ENCODE measurements around the gene ARAP1.

ARAP1 gene

GRCh38 chr11:72760539-72761405 is 8.6 kb upstream of the ARAP1 start:
- DNase-seq = no peak

- no peak for DNase-seq
These were observed 7.3 kb upstream of the ARAP1 start for GRCh38 chr11:72759468-72759985.

DNA sequence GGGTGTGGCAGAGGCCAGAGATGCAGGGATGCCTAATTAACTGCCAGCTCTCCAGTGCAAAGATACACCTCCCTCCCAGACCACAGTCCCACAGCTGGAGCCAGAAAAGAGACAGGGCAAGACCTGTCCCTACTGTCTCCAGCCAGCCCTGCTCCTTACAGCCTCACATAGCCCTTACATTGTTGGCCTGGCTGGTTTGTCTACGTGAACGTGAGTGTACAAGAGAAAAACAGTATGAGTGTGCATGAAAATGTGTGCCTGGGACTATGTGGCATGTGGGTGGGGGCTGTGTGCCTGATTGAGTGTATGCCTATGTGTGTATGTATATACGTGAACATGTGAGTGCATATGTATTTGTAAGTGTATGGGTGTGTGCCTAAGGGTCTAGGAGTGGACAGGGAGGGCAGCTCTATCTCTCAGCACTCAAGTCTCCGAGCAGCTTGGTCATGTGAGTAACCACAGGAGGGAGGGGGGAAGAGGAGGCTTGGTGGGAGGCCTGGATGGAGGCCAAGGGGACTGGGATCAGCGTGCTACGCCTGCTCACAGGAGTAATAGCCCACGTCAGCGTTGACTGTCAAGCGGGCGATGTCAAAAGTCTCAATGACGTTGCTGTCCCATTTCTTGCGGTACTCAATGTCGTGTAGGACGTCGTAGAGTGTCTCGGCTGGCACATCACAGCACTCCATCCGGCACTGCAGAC is 6.6 kb upstream of the ARAP1 start:
- DNase-seq = peak; percentile 84

- DNase-seq = no peak
These were observed 6.1 kb upstream of the ARAP1 start for GRCh38 chr11:72758304-72758689.

DNA sequence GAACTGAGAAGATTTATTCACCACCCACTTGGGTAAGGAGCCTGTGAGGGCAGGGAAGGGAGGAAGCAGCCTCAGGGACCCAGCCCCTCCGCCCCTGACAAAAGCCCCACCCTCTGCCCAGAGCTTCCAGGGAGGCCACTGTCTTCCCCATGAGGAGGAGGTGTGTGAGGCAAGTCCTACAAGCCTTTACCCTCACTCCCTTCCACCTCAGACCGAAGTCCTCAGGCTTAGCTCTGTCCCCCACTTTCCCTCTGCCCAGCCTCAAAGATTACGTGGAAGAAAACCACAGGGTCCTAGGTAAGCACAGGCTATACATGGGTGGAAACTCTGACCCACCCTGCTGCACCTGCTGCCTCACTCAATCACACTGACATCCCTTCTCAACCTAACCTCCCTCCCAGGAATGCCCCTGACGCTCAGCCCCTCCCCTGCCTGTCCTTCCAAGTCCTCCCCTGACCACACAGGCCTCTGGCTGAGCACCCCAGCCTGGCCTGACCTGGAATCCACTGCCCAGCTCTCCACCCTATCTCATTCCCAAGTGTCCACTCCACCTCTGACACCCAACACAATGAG is 3.6 kb upstream of the ARAP1 start:
- DNase-seq = no peak

DNA sequence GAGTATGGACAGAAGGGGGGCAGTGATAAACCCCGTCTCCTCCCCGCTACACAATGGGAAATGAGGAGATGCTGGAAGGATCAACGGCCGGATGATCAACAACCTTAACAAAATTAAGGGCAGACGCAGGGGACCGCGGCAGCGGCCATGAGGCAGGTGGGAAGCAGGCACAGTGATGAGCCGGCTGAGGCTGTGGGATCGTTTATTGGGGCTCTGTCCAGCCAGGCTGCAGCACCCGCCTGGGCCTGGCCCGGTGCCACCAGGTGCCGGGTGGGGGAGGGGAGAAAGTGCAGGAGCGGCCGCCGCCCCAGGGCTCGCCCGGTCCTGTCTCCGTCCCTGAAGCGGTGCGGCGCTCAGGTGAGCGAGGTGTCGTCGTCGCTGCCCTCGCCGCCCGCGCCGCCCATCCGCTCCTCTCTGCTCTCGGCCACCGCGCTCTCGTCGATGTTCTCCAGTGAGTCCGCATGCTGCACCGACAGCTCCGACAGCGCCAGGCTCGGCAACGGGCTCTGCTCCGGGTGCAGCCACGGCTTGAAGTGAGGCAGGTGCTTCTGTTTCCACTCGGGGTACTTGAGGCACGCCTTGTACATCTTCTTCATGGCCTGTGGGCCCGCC is 2.4 kb upstream of the ARAP1 start:
- no peak for DNase-seq

DNA sequence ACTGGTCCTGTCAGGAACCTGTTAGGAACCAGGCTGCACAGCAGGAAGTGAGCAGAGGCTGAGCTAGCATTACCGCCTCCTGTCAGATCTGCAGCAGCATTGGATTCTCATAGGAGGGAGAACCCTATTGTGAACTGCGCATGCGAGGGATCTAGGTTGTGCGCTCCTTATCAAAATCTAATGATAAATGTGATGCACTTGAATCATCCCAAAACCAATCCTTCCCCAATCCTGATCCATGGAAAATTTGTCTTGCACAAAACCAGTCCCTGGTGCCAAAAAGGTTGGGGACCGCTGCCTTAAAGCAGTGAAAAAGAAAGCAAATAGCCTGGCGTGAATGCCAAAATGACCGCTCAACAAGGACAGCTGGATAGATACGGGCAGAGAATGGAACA is 1.9 kb upstream of the ARAP1 start:
- no peak for DNase-seq

GRCh38 chr11:72753341-72754148 is 1.3 kb upstream of the ARAP1 start:
- peak; percentile 50 for DNase-seq

DNA sequence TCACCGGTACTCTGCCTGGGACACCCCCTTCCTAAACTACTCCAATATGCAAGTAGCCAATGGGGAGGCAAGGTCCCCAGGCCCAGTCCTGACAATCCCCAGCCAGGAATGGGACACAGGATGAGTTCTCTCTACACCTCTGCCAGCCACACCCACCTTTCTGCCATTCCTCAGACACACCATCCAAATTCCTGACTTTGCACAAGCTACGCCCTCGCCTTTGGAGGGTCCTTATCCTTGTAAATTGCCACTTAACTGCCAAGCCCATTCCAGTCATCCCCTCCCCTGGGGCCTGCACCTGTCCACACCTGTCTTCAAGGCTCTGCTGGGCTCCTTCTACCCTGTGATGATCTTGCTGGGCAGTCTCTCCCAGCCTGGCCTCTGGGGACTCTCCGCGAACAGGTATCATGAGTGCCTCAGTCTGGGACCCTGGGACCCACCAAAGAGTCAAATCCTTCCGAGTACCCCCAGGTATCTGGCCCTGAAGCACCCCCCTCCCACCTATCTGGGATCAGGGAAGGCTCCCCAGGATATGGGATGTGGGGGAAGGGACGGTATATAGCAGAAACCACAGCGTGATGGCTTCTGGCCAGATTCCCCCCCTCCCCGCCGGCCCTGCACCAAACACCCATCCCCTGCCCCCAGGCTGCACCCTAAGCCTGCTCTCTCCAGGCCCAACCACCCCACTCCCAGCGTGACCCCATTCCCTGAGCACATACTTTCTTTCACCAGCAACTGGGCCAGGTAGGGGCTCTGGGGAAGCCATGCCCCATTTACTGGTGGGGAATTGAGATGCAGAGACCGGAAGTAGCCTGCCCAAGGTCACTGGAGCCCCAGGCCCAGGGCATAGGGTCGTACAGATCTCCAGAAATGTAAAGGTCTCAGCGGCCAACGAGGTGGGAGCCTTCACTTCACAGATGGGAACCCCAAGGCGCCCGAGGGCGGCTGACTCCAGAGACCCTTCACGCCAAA is 806 bp downstream of the ARAP1 start:
- DNase-seq = no peak

DNA sequence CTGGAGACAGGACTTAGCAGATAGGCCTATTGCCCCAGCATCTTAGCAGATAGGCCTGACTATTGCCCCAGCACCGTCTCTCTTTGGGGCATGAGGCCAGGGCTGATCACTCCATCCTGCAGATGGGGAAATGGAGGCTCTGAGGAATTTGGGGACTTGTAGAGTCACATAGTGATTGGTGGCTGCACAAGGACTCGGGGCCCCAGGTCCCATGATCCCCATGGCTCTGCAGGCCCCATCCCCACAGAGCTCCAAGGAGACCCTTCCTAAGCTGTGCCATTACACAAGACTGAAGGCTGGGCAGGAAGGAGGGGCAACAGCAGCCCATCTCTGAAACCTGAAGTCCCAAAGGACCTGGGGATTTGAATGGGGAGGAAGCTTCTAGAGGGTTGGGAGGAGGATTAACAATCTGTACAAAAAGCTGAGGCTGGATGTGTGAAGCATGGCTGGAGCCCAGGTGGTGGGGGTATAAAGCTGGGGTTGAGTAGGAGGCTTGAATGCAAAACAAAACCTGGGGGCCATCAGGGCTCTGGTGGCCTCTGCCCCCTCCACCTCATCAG is 1.6 kb downstream of the ARAP1 start:
- no peak for DNase-seq

- no peak for DNase-seq
These were observed 2.1 kb downstream of the ARAP1 start for GRCh38 chr11:72750086-72750485.

DNA sequence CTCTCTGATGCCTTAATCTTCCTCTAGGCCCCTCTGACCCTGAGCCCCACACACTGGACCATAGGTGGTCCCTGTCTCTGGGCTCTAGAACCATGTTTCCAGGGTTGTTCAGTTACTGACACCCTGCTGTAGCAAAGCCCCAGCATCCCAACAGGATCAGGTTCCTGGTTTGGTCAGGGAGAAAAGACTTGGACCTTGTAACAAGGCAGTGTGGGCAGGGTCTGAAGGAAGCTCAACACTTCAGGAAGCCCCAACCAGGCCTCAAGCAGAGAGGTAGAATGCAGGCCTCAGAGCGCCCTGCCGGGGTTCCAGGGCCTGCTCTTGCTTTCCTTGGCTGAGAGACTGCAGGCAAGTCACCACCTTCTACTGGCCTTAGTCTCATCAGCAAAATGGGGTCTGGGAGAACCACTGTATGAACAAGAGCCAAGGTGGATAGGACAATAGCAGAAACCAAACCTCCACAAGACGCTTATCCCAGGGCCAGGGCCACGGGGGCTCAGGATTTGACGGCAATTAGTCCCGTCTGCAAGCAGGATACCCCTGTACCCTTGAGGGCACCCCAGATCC is 4.8 kb downstream of the ARAP1 start:
- no peak for DNase-seq

DNA sequence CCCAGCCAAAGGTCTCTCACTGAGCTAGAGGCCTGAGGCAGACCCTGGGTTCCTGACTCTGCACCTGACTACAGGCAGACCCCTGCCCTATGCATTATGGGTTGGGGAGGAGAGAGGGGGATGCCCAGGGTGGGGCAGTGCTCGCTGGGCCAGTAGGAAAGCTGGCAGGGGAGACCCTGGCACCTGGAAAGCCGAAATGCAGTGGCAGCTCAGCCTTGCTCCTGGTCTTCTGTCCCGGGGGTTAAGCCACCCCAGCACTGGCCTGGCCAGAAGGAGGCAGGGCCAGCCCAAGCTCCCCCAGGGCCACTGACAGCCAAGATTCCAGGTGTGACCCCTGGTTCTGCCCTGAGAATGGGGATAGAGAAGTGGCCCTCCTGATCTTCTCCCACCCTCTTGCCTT is 5.4 kb downstream of the ARAP1 start:
- DNase-seq = no peak

- no peak for DNase-seq
These were observed 6.2 kb downstream of the ARAP1 start for GRCh38 chr11:72745925-72746550.

DNA sequence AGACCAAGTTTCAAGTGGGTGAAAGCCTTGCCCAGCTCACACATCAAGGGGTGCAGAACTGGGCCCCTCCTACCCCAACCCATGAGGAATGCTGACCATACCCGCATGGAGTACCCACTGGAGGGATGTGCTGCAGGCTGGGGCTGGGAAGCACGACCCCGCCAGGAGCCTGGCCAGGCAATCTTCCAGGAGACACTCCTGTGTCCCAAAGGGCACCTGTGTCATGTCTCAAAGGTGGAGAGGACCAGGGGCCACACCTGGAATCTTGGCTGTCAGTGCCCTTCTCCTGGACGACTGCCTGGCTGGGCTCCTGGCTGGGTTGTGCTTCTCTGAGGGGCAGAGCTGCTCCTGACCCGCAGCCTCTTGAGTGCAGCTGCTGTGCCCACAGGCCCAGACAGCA is 6.7 kb downstream of the ARAP1 start:
- no peak for DNase-seq

- DNase-seq = no peak
These were observed 7.7 kb downstream of the ARAP1 start for GRCh38 chr11:72744474-72744873.

GRCh38 chr11:72743321-72744221 is 8.6 kb downstream of the ARAP1 start:
- DNase-seq = peak; percentile 43

DNA sequence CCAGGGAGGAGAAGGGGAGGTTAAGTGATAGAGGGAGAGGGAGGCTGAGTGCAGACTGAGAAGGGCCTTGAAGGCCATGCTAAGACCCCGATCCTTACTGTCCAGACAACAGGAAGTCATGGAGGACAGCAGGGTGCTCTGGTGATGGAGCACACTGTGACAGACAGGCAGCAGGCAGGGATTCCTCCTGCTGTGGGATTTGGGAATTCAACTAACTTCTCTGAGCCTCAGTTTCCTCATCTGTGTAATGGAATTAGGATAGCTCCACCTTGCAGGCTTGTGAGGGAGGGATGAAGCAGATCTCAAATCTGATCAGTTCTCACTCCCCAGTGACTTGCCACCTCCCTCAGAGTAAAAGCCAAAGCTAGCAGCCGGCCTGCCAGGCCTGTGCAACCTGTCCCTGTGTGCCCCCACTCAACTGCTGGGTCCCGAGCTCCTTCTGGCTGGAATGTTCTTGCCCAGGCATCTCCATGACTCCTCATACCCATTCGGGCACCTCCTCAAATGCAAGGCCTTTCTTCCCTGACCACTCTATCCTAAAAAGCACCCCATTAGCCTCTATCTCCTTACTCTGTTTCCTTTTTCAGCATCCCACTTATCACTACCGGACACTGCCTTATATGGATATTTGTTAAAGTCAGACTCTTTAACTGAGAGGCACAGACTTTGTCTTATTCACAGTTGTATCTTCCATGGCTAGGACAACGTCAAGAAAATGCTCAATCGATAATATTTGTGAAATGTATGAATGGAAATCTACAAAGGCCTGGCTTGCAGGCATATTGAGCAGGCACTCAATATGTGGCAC is 9.5 kb downstream of the ARAP1 start:
- DNase-seq = no peak
